DND-41 (cell line): Measurements from ENCODE around the gene DHRSX.

Experiments
- EZH2 ChIP-seq: IDR thresholded peaks from 3 replicates; pipeline ENCODE4 v1.6.1; 2012; ENCODE audit warnings: borderline replicate concordance, low read depth, mild to moderate bottlenecking, moderate library complexity, low read length, inconsistent platforms; ENCODE audit not compliant: severe bottlenecking
- TF ChIP-seq, protein P1 (sequence below): IDR thresholded peaks from 2 replicates; pipeline ENCODE4 v1.5.1; 2012; ENCODE audit warnings: borderline replicate concordance, low read length, moderate library complexity, mild to moderate bottlenecking; ENCODE audit not compliant: poor library complexity, severe bottlenecking; ENCODE audit errors: extremely low read depth

DNA sequence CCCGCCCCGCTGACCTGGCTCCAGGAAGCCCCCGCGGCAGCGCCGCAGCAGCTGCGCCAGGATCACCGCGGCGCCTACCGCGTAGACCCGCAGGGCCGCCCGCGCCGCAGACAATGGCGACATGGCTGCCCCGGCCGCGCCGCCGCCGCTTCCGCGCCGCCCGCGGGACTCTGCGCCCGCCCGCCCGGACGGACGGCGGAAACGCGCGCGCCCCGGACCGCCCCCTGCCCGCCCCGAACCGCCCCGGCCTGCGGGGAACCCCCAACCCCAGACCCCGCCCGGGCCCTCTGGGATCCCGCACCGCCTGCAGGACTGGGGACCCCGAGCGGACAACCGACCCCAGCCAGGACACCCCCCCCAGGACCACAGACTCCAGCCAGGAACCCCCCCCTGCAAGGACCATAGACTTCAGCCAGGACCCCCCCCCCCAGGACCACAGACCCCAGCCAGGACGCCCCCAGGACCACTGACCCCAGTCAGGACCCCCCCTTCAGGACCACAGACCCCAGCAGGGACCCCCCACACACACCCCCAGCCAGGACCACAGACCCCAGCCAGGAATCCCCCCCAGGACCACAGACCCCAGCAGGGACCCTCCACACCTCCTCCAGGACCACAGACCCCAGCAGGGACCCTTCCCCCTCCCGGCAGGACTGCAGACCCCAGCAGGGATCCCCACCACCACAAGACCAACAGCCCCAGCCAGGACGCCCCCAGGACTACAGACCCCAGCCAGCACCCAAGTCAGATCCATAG lies at the start of gene DHRSX, which contains the start of gene ZBED1:
- TF ChIP-seq, protein P1, sequence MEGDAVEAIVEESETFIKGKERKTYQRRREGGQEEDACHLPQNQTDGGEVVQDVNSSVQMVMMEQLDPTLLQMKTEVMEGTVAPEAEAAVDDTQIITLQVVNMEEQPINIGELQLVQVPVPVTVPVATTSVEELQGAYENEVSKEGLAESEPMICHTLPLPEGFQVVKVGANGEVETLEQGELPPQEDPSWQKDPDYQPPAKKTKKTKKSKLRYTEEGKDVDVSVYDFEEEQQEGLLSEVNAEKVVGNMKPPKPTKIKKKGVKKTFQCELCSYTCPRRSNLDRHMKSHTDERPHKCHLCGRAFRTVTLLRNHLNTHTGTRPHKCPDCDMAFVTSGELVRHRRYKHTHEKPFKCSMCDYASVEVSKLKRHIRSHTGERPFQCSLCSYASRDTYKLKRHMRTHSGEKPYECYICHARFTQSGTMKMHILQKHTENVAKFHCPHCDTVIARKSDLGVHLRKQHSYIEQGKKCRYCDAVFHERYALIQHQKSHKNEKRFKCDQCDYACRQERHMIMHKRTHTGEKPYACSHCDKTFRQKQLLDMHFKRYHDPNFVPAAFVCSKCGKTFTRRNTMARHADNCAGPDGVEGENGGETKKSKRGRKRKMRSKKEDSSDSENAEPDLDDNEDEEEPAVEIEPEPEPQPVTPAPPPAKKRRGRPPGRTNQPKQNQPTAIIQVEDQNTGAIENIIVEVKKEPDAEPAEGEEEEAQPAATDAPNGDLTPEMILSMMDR: no peak
- TF ChIP-seq EZH2: no peak
